ENCODE measurements around the gene DGUOK.

DNA sequence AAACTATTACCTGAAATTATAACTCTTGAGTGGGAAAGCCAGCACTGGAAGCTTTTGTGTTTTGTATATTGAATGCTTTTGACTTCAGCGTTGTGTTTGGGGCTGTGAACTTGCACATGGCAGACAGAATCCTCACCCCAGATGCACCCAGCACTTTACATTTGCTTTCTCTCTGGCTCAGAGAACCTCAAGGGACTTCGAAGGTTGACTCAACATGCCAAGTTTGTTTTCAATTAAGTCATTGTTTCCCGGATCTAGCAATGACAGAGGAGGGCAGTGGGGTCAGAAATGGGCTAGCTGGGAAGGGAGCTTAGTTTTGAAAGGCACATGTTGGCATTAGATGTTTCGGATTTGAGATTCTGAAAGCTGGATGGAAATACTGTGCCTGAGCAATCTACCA, 80.4 kb downstream of the DGUOK start:
- TF ChIP-seq CTCF (IDR thresholded peaks at IDR 0.05) (no peak), POLR2A (IDR thresholded peaks at IDR 0.05) (no peak)

All from adrenal gland (tissue), 5 donors.